Stimulated activated CD4-positive, alpha-beta T cell treated with anti-CD3 and anti-CD28 coated beads, Interleukin-1b, Interleukin-23, amount 100 ng/mL, for 4 hours (primary cell): Measurements from ENCODE around the gene PDE4A.
A peak's percentile ranks its signal among the peaks of the same experiment; 100 is the strongest.
"Not testable (repeated sequence)": the region's sequence is repeated elsewhere in the genome, so short reads cannot be mapped to it uniquely, and the experiment has no call there.

Source experiments
- DNase-seq, 2 donors: peaks; one replicate each; pipeline ENCODE4 v3.0.0-alpha.2; 2020; ENCODE audit warnings: low read depth in 2 of 2

Gene PDE4A

GRCh38 chr19:10424011-10424637 lies 3.8 kb downstream of the PDE4A start:
- peak in 1 of 2 donors; percentile 65 for DNase-seq

GRCh38 chr19:10427169-10427568 lies 6.8 kb downstream of the PDE4A start:
- no peak for DNase-seq

GRCh38 chr19:10428996-10429381 lies 8.7 kb downstream of the PDE4A start:
- no peak for DNase-seq

GRCh38 chr19:10430505-10431253 lies 10.3 kb downstream of the PDE4A start:
- no peak for DNase-seq

GRCh38 chr19:10431254-10431942 lies 11.1 kb downstream of the PDE4A start:
- no peak for DNase-seq

GRCh38 chr19:10431943-10432735 lies 11.8 kb downstream of the PDE4A start:
- DNase-seq: peak in 1 of 2 donors; percentile 46

GRCh38 chr19:10432736-10433130 lies 12.4 kb downstream of the PDE4A start:
- DNase-seq: no peak

- DNase-seq: no peak
Measured at GRCh38 chr19:10433131-10433536, 12.8 kb downstream of the PDE4A start.

GRCh38 chr19:10439588-10439987 lies 19.2 kb downstream of the PDE4A start:
- DNase-seq: no peak

- no peak for DNase-seq
Measured at GRCh38 chr19:10442698-10443097, 22.4 kb downstream of the PDE4A start.

GRCh38 chr19:10449037-10449436 lies 28.7 kb downstream of the PDE4A start:
- no peak for DNase-seq

GRCh38 chr19:10450191-10450852 lies 30.0 kb downstream of the PDE4A start:
- no peak for DNase-seq

- DNase-seq: no peak
Measured at GRCh38 chr19:10450853-10451609, 30.7 kb downstream of the PDE4A start.

- DNase-seq: no peak
Measured at GRCh38 chr19:10452726-10453618, 32.6 kb downstream of the PDE4A start.

GRCh38 chr19:10453852-10454251 lies 33.5 kb downstream of the PDE4A start:
- no peak for DNase-seq

GRCh38 chr19:10454267-10454666 lies 33.9 kb downstream of the PDE4A start:
- DNase-seq: no peak

GRCh38 chr19:10458733-10459132 lies 38.4 kb downstream of the PDE4A start:
- DNase-seq: not testable (repeated sequence)

- no peak for DNase-seq
Measured at GRCh38 chr19:10460714-10461046, 40.3 kb downstream of the PDE4A start.

GRCh38 chr19:10461047-10461949 lies 41.0 kb downstream of the PDE4A start:
- peak; percentile 78 to 80 for DNase-seq
